OCI-LY7 (cell line): ENCODE measurements around the gene CFAP52. TPM values are rescaled to one million over a fixed set of nuclear protein-coding genes. Genes with fewer than 3 reads are reported as not detected.

Source experiments
- BruUV-seq: library from RNA; stranded (reverse); fragments of 400-500 nt; replicated peaks from 2 replicates; lab custom pipeline; 2021; lab: Mats Ljungman, UMichigan
- CTCF ChIA-PET: fragments of 300-600 bp; sonication (Branson Sonifier 250); formaldehyde crosslinking; loops from one replicate; lab custom pipeline; 2022; ENCODE audit warnings: antibody characterized with exemption; ENCODE audit not compliant: unreplicated experiment; lab: Charles Lee
- POLR2A ChIA-PET: fragments of 300-600 bp; sonication (Branson Sonifier 250); formaldehyde crosslinking; loops from one replicate; lab custom pipeline; 2022; ENCODE audit warnings: antibody characterized with exemption; lab: Charles Lee
- DNase-seq: peaks from one replicate; pipeline ENCODE4 v3.0.0-alpha.2; 2015; ENCODE audit warnings: low spot score
- H2AFZ ChIP-seq: fragments of 200-600 bp; sonication (generic), shearing (Covaris generic); 2 replicates; pipeline ENCODE4 v1.6.1; 2014; ENCODE audit warnings: mild to moderate bottlenecking, antibody characterized with exemption, low read length, moderate library complexity
- H3K27ac ChIP-seq: fragments of 200-600 bp; sonication (generic); 2 replicates; pipeline ENCODE4 v1.5.1; 2014; ENCODE audit warnings: mixed run types, low read depth, mild to moderate bottlenecking, moderate library complexity, low read length, inconsistent platforms; ENCODE audit not compliant: poor library complexity, severe bottlenecking
- H3K36me3 ChIP-seq: fragments of 200-600 bp; sonication (generic); 2 replicates; pipeline ENCODE4 v1.6.1; 2014; ENCODE audit warnings: mild to moderate bottlenecking, antibody characterized with exemption, low read length, moderate library complexity, mixed read lengths; ENCODE audit not compliant: insufficient read depth
- H3K4me1 ChIP-seq: fragments of 200-600 bp; sonication (generic); 2 replicates; pipeline ENCODE4 v1.5.1; 2014; ENCODE audit warnings: mild to moderate bottlenecking, low read length; ENCODE audit not compliant: insufficient read depth, poor library complexity, severe bottlenecking
- H3K4me2 ChIP-seq: fragments of 200-600 bp; sonication (generic); 2 replicates; pipeline ENCODE4 v1.6.1; 2014; ENCODE audit warnings: mild to moderate bottlenecking, low read length
- H3K4me3 ChIP-seq: fragments of 200-600 bp; sonication (generic); 2 replicates; pipeline ENCODE4 v1.5.1; 2014; ENCODE audit warnings: mild to moderate bottlenecking, low read depth, low read length; ENCODE audit not compliant: poor library complexity, severe bottlenecking
- H3K79me2 ChIP-seq: fragments of 200-600 bp; sonication (generic); 2 replicates; pipeline ENCODE4 v1.6.1; 2016; ENCODE audit warnings: low read depth, mild to moderate bottlenecking, low read length, moderate library complexity, mixed read lengths; ENCODE audit not compliant: insufficient read depth
- H3K9me2 ChIP-seq: fragments of 200-600 bp; sonication (generic); 2 replicates; pipeline ENCODE4 v1.6.1; 2016; ENCODE audit warnings: mild to moderate bottlenecking, low read length, mixed read lengths; ENCODE audit not compliant: insufficient read depth
- H3K9me3 ChIP-seq: fragments of 200-600 bp; sonication (generic); 2 replicates; pipeline ENCODE4 v1.6.1; 2014; ENCODE audit warnings: mild to moderate bottlenecking, mixed run types, low read length, mixed read lengths
- H4K20me1 ChIP-seq: fragments of 200-600 bp; sonication (generic); 2 replicates; pipeline ENCODE4 v1.6.1; 2014; ENCODE audit warnings: mild to moderate bottlenecking, antibody characterized with exemption, low read length, moderate library complexity, mixed read lengths; ENCODE audit not compliant: insufficient read depth
- CTCF ChIP-seq: fragments of 200-600 bp; sonication (generic); conservative IDR thresholded peaks from 2 replicates; pipeline ENCODE4 v1.5.1; 2014; ENCODE audit warnings: mild to moderate bottlenecking, antibody characterized with exemption, low read length, moderate library complexity, mixed read lengths
- EZH2phosphoT487 ChIP-seq: fragments of 200-600 bp; sonication (generic); IDR thresholded peaks from 2 replicates; pipeline ENCODE4 v1.6.1; 2018; ENCODE audit warnings: low read depth, borderline replicate concordance, mild to moderate bottlenecking, mixed run types, antibody characterized with exemption, low read length, moderate library complexity, mixed read lengths
- intact Hi-C: fragments of 100-400 bp; cut with micrococcal nuclease; formaldehyde crosslinking; loops from one replicate; pipeline ENCODE4 v1.10.0; 2022; ENCODE audit not compliant: unreplicated experiment
- total RNA-seq, 2 experiments: library from RNA; depleted of rRNA in 1 of 2; stranded (reverse); fragments of >200 nt in 1 of 2; shearing (Covaris generic) in 1 of 2; gene quantifications; 2 replicates each; pipeline ENCODE4 v1.2.3, GENCODE V29; 2014 to 2022

CFAP52 gene
- total RNA-seq, 2 experiments from 2014 or later, result not detected

- TF ChIP-seq CTCF, result no peak
- TF ChIP-seq EZH2phosphoT487, result no peak
Observed at GRCh38 chr17:9670596-9670995, 94.2 kb downstream of the CFAP52 start.

GRCh38 chr17:9671559-9671958 is 95.1 kb downstream of the CFAP52 start:
- H3K4me2 ChIP-seq, result no peak overlapping the region
- no peak overlapping the region for H3K27ac ChIP-seq
- H3K79me2 ChIP-seq, result no peaks in the 10 kb centered on the region
- POLR2A ChIA-PET, result no interaction called here
- no peaks in the 10 kb centered on the region for H3K9me2 ChIP-seq
- no peak overlapping the region for H2AFZ ChIP-seq
- no peaks in the 10 kb centered on the region for H3K9me3 ChIP-seq
- CTCF ChIA-PET, result no interaction called here
- DNase-seq, result no peak
- no peaks in the 10 kb centered on the region for H4K20me1 ChIP-seq
- BruUV-seq, result no TSS peak
- intact Hi-C loops, result no loop called here
- no peaks in the 10 kb centered on the region for H3K4me1 ChIP-seq
- H3K4me3 ChIP-seq, result no peak overlapping the region
- TF ChIP-seq CTCF (no peak), EZH2phosphoT487 (no peak)
- H3K36me3 ChIP-seq, result no peaks in the 10 kb centered on the region

More at GRCh38 chr17:9670596-9670995, 94.2 kb downstream of the CFAP52 start:
- Histone ChIP-seq H3K4me2 (no peak overlapping the region), H3K79me2 (no peaks in the 10 kb centered on the region), H3K9me3 (no peaks in the 10 kb centered on the region), H3K27ac (no peak overlapping the region), H3K36me3 (no peaks in the 10 kb centered on the region), H2AFZ (no peak overlapping the region), H3K9me2 (no peaks in the 10 kb centered on the region), H3K4me1 (no peaks in the 10 kb centered on the region), H4K20me1 (no peaks in the 10 kb centered on the region), H3K4me3 (no peak overlapping the region)
- ChIA-PET POLR2A (interaction anchor here (0.7 kb wide), 1 partner anchor 64 kb away, joined by 3 read pairs; no protein-coding TSS in a partner anchor), CTCF (no interaction called here)
- intact Hi-C loops, result no loop called here
- no peak for DNase-seq
- no TSS peak for BruUV-seq

- ChIA-PET CTCF (no interaction called here), POLR2A (no interaction called here)
- no peaks in the 10 kb centered on the region for H3K4me1 ChIP-seq
- no peak overlapping the region for H3K4me2 ChIP-seq
- H3K9me2 ChIP-seq, result no peaks in the 10 kb centered on the region
- no TSS peak for BruUV-seq
- no peak overlapping the region for H3K4me3 ChIP-seq
- no peak overlapping the region for H2AFZ ChIP-seq
- TF ChIP-seq EZH2phosphoT487, result no peak
- no peak for TF ChIP-seq CTCF
- H4K20me1 ChIP-seq, result no peaks in the 10 kb centered on the region
- DNase-seq, result no peak
- H3K9me3 ChIP-seq, result no peaks in the 10 kb centered on the region
- no peaks in the 10 kb centered on the region for H3K79me2 ChIP-seq
- no peak overlapping the region for H3K27ac ChIP-seq
- no peaks in the 10 kb centered on the region for H3K36me3 ChIP-seq
- intact Hi-C loops, result no loop called here
Observed at GRCh38 chr17:9672266-9672665, 95.8 kb downstream of the CFAP52 start.
